GM18873 (cell line): Measurements from ENCODE around the gene ESAM.

Experiments used
- ATAC-seq: cut with Tn5 transposase; IDR thresholded peaks from one replicate; pipeline ENCODE4 v1.9.1; 2021; ENCODE audit warnings: mild to moderate bottlenecking, moderate library complexity, moderate number of reproducible peaks; ENCODE audit not compliant: unreplicated experiment, low FRiP score

The ESAM gene

GRCh38 chr11:124762105-124762623, at the start of gene ESAM:
TSS of gene ESAM (minus strand) at chr11:124762290. CDS start at chr11:124762154, 136 bp downstream.
- ATAC-seq = no peak

GRCh38 chr11:124811399-124812125, 49.5 kb upstream of the ESAM start:
- no peak for ATAC-seq

- ATAC-seq = no peak
Observed at GRCh38 chr11:124807660-124808270, 45.7 kb upstream of the ESAM start.

- no peak for ATAC-seq
Observed at GRCh38 chr11:124807201-124807600, 45.1 kb upstream of the ESAM start.

- no peak for ATAC-seq
Observed at GRCh38 chr11:124804884-124805283, 42.8 kb upstream of the ESAM start.

- no peak for ATAC-seq
Observed at GRCh38 chr11:124801636-124802312, 39.7 kb upstream of the ESAM start.

GRCh38 chr11:124801014-124801413, 38.9 kb upstream of the ESAM start:
- ATAC-seq = no peak

GRCh38 chr11:124800226-124800929, 38.3 kb upstream of the ESAM start, which contains the start of gene MSANTD2:
TSS of gene MSANTD2 (minus strand) at chr11:124800406. CDS start at chr11:124800380, 26 bp downstream.
- peak; percentile 63 for ATAC-seq

GRCh38 chr11:124799348-124800225, 37.5 kb upstream of the ESAM start:
- ATAC-seq = peak; percentile 42

- peak; percentile 24 for ATAC-seq
Observed at GRCh38 chr11:124798991-124799347, 36.9 kb upstream of the ESAM start.

GRCh38 chr11:124796312-124796711, 34.2 kb upstream of the ESAM start:
- ATAC-seq = no peak

- ATAC-seq = peak; percentile 51
Observed at GRCh38 chr11:124793466-124794278, 31.6 kb upstream of the ESAM start.

- ATAC-seq = peak; percentile 65
Observed at GRCh38 chr11:124791626-124792341, 29.7 kb upstream of the ESAM start.

GRCh38 chr11:124788521-124788920, 26.4 kb upstream of the ESAM start:
- ATAC-seq = no peak

- ATAC-seq = no peak
Observed at GRCh38 chr11:124784051-124784450, 22.0 kb upstream of the ESAM start.

GRCh38 chr11:124783002-124783401, 20.9 kb upstream of the ESAM start:
- ATAC-seq = no peak

- no peak for ATAC-seq
Observed at GRCh38 chr11:124779568-124779967, 17.5 kb upstream of the ESAM start.

- no peak for ATAC-seq
Observed at GRCh38 chr11:124778281-124778680, 16.2 kb upstream of the ESAM start.
